ENCODE data around the gene LAPTM4A. TPM values are rescaled to one million over a fixed set of nuclear protein-coding genes. Genes with fewer than 3 reads are reported as not detected.

LAPTM4A gene
- total RNA-seq, 1 donor, result 249 TPM

Other genes with a start within 250 kb of the LAPTM4A start
- gene TTC32, start 149.6 kb downstream of the LAPTM4A start, total RNA-seq, result 10.3 and 14.8 TPM in 2 replicates
- gene WDR35, start 61.5 kb downstream of the LAPTM4A start, total RNA-seq, result 17.4 and 18.1 TPM in 2 replicates
- 1.4 and 2.4 TPM in 2 replicates for gene MATN3, start 39.0 kb downstream of the LAPTM4A start, total RNA-seq
- gene SDC1, start 173.5 kb upstream of the LAPTM4A start, total RNA-seq, result 7.6 and 11.8 TPM in 2 replicates